GM12878 (cell line): Measurements from ENCODE around the gene SPATA2. TPM values are rescaled to one million over a fixed set of nuclear protein-coding genes. Genes with fewer than 3 reads are reported as not detected.
A peak's percentile ranks its signal among the peaks of the same experiment; 100 is the strongest.

Experiments used
- ATAC-seq: fragments of 200-7000 bp; cut with Tn5 transposase; 3 replicates; pipeline ENCODE4 v1.9.1; 2020; ENCODE audit warnings: mild to moderate bottlenecking, moderate library complexity
- BruUV-seq: library from RNA; stranded (reverse); fragments of 400-500 nt; replicated peaks from 2 replicates; lab custom pipeline; 2021; lab: Mats Ljungman, UMichigan
- CTCF ChIA-PET: fragments of 300-600 bp; sonication (Branson Sonifier 250); formaldehyde crosslinking; extraction: SDS; loops from one replicate; lab custom pipeline; 2021; ENCODE audit warnings: inconsistent platforms; lab: Yijun Ruan, JAX
- POLR2A ChIA-PET: fragments of 350-600 bp; formaldehyde crosslinking; extraction: SDS; loops from one replicate; lab custom pipeline; 2021; ENCODE audit warnings: inconsistent platforms; lab: Charles Lee
- RAD21 ChIA-PET: fragments of 300-600 bp; sonication (Branson Sonifier 250); formaldehyde crosslinking; loops from one replicate; lab custom pipeline; 2023; ENCODE audit warnings: antibody characterized with exemption; ENCODE audit not compliant: unreplicated experiment; lab: Charles Lee
- SMC1A ChIA-PET: fragments of 300-600 bp; sonication (Branson Sonifier 250); formaldehyde crosslinking; loops from one replicate; lab custom pipeline; 2023; ENCODE audit not compliant: unreplicated experiment, uncharacterized antibody; lab: Charles Lee
- DNase-seq: peaks from one replicate; pipeline ENCODE4 v3.0.0-alpha.2; 2011; ENCODE audit warnings: low read depth, low spot score
- FAIRE-seq: peaks from 3 replicates; lab custom pipeline; 2011; peaks lifted over from hg19 to GRCh38; lab: Jason Lieb, UNC
- H2AFZ ChIP-seq: 2 replicates; pipeline ENCODE4 v1.6.0; 2011; ENCODE audit warnings: low read depth, low read length, control low read depth; ENCODE audit not compliant: control insufficient read depth
- H3K27ac ChIP-seq: 2 replicates; pipeline ENCODE4 v1.5.1; 2011; ENCODE audit warnings: control low read depth; ENCODE audit not compliant: control insufficient read depth, insufficient read depth
- H3K27me3 ChIP-seq, 2 experiments: replicated peaks in 1 of 2; 2 replicates each; pipeline versions ENCODE4 v1.6.0 to v1.6.1; 2011; ENCODE audit warnings: low read length in 1 of 2; ENCODE audit not compliant: control insufficient read depth in 2 of 2, insufficient read depth in 2 of 2
- H3K36me3 ChIP-seq, 2 experiments: 2 replicates each; pipeline ENCODE4 v1.5.1; 2011; ENCODE audit warnings: low read length in 1 of 2; ENCODE audit not compliant: control insufficient read depth in 2 of 2, insufficient read depth in 2 of 2
- H3K4me1 ChIP-seq: 2 replicates; pipeline ENCODE4 v1.6.1; 2011; ENCODE audit warnings: mild to moderate bottlenecking, low read length, moderate library complexity, mixed read lengths; ENCODE audit not compliant: control insufficient read depth, insufficient read depth
- H3K4me2 ChIP-seq: 2 replicates; pipeline ENCODE4 v1.6.0; 2011; ENCODE audit warnings: control low read depth; ENCODE audit not compliant: control insufficient read depth, insufficient read depth
- H3K4me3 ChIP-seq: fragments of 200-600 bp; sonication (generic); 2 replicates; pipeline ENCODE4 v1.5.1; 2016
- H3K79me2 ChIP-seq: 2 replicates; pipeline ENCODE4 v1.6.0; 2011; ENCODE audit warnings: low read length; ENCODE audit not compliant: control insufficient read depth, insufficient read depth
- H3K9ac ChIP-seq: 2 replicates; pipeline ENCODE4 v1.8.0; 2011; ENCODE audit warnings: low read length, control low read depth, mixed read lengths; ENCODE audit not compliant: control insufficient read depth, insufficient read depth
- H3K9me3 ChIP-seq: replicated peaks from 3 replicates; pipeline ENCODE4 v1.5.1; 2011; ENCODE audit warnings: mild to moderate bottlenecking, low read length; ENCODE audit not compliant: control insufficient read depth, insufficient read depth
- H4K20me1 ChIP-seq: 2 replicates; pipeline ENCODE4 v1.6.0; 2011; ENCODE audit not compliant: control insufficient read depth, insufficient read depth
- BRCA1 ChIP-seq: IDR thresholded peaks from 2 replicates; pipeline ENCODE4 v1.6.1; 2011; ENCODE audit warnings: low read depth, low read length, improper control_type of control experiment
- POU2F2 ChIP-seq: IDR thresholded peaks from 3 replicates; pipeline ENCODE4 v1.6.1; 2011; ENCODE audit warnings: low read depth, mild to moderate bottlenecking, low read length, borderline replicate concordance
- RAD21 ChIP-seq: IDR thresholded peaks from 2 replicates; pipeline ENCODE4 v1.6.1; 2011; ENCODE audit warnings: mild to moderate bottlenecking, low read depth, low read length, moderate library complexity; ENCODE audit not compliant: insufficient read depth
- WGBS: methylation state at CpG from one replicate; pipeline ENCODE4 v1.1.6; 2016; ENCODE audit warnings: low lambda C conversion rate; ENCODE audit not compliant: insufficient replicate concordance, insufficient coverage; ENCODE audit errors: missing lambda C conversion rate; 5-methylcytosine and 5-hydroxymethylcytosine counted together
- in situ Hi-C: fragments of 300-500 bp; cut with MboI; formaldehyde crosslinking; loops from 9 replicates; pipeline ENCODE4 v1.14.3; 2018; ENCODE audit warnings: mixed read lengths
- intact Hi-C: fragments of 100-400 bp; cut with micrococcal nuclease; formaldehyde crosslinking; loops from one replicate; pipeline ENCODE4 v1.14.2; 2022; ENCODE audit not compliant: unreplicated experiment
- polyA plus RNA-seq, 11 experiments: library from polyadenylated mRNA; depleted of rRNA in 4 of 11; unstranded in 6 of 11; stranded (reverse) in 5 of 11; fragments of >200 nt; fragmentation: Nextera tagmentation in 4 of 11; fragmentation: Illumina TruSeq in 1 of 11; extraction: Ambion mirVana in 4 of 11; extraction: Trizol in 1 of 11; gene quantifications; 1 replicate in 1 of 11; 2 replicates in 10 of 11; pipeline versions ENCODE4 v1.2.1 to v1.2.3, GENCODE V29; 2011 to 2016; ENCODE audit warnings: inconsistent platforms in 2 of 11, missing spikeins in 2 of 11, low read depth in 1 of 11
- total RNA-seq, 4 experiments: library from RNA; depleted of rRNA in 3 of 4; stranded (reverse); fragments of >200 nt in 3 of 4; fragmentation: Illumina TruSeq in 1 of 4; extraction: Trizol in 1 of 4; gene quantifications; 2 replicates each; pipeline versions ENCODE4 v1.2.1 to v1.2.3, GENCODE V29; 2013 to 2021
- TF ChIP-seq, protein P1 (sequence below), 3 experiments: IDR thresholded peaks in 2 of 3; conservative IDR thresholded peaks in 1 of 3; 2 replicates each; pipeline ENCODE4 v1.5.1; 2011; ENCODE audit warnings: low read depth in 3 of 3, low read length in 3 of 3, mild to moderate bottlenecking in 3 of 3, control low read depth in 2 of 3, moderate library complexity in 2 of 3, inconsistent platforms in 1 of 3, mixed read lengths in 1 of 3; ENCODE audit not compliant: control insufficient read depth in 2 of 3, insufficient read depth in 1 of 3; ENCODE audit errors: extremely low read depth in 1 of 3

Gene SPATA2
- total and polyA plus RNA-seq, 10 of the 15 experiments (the other 5 are each of a cell fraction or from before 2014, with no cell fraction given), result 0.93 to 11.7 (median 5.6) TPM

DNA sequence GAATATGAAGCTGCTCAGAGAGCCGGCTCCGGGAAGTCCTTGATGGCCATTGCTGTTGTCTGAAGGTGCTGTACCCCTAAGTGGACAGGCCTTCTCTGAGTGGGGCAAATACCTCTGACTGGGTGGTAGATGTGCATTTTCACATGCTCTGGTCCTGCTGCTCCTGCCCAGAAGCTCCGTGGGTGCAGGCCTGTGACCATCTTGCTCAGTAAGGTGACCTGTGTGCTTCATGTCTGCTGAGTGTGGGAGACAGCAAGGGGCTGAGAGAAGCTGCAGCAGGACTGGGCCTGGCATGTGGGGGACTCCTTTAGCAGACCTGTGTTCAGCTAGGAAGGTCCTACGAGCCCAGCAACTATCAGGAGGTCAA, 5.0 kb downstream of the SPATA2 start:
- TF ChIP-seq BRCA1, result no peak
- TF ChIP-seq, all 136 proteins: peak for 0
- no TSS peak for BruUV-seq
- Histone ChIP-seq H3K27me3 (no peaks in the 10 kb centered on the region), H3K9me3 (no peaks in the 10 kb centered on the region), H3K36me3 (peaks cover 14 to 17% of the 10 kb centered on the region in 2 experiments; a peak in 3 of 4 replicates), H4K20me1 (no peaks in the 10 kb centered on the region; the same call in 1 of the 2 replicates), H2AFZ (no peak overlapping the region), H3K4me3 (no peak overlapping the region), H3K79me2 (peaks cover 32% of the 10 kb centered on the region), H3K27ac (no peak overlapping the region), H3K9ac (no peak overlapping the region), H3K4me2 (no peak overlapping the region), H3K4me1 (peaks cover 4% of the 10 kb centered on the region)
- ATAC-seq (no peak), DNase-seq (no peak), FAIRE-seq (no peak)
- ChIA-PET SMC1A (interaction anchor here (1.0 kb wide), 1 partner anchor 298 kb away, joined by 3 read pairs; no protein-coding TSS in a partner anchor), CTCF (interaction anchor here (0.9 kb wide), 1 partner anchor 161 kb away, joined by 3 read pairs; no protein-coding TSS in a partner anchor), POLR2A (interaction anchor here (1.4 kb wide), 1 partner anchor 11 kb away, joined by 3 read pairs; no protein-coding TSS in a partner anchor), RAD21 (no interaction called here)
- in situ Hi-C loops (no loop called here), intact Hi-C loops (no loop called here)
- 95% methylated on average over 4 of the region's 4 CpGs for WGBS

DNA sequence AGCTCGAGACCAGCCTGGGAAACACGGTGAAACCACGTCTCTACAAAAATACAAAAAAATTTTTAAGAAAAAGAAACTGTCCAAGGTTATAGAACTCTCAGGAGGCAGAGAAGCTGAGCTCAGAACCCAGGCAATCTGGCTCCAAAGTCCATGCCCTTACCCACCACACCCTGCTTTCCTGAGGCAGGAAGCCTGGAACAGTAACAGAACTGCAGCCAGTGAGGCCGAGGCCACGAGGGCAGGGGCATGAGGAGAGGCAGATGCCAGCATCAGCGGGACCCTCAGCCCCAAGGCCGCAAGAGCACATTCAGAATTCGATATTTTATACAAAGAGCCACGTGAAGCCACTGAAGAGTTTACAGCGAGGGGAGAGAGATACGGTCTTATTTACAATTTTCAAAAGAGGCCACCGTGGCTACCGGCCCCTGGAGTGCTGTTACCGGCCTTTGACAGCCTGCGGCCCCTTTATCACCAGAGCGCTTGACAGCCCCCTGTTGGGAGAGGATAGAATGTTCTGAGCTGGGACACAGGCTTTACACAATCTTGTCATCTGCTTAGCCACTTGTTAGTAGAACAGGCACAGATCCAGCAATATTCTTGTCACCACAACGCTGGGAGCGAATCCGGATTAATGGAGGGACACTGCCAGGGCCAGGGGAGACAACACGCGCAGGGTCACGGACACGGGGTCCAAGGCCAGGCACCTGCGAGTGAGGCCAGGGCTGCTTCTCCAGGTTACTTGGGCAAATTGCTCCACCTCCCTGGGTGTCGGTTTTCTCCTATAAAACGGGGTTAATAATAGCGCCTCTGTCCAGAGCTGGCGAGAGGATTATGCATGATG, 5.6 kb downstream of the SPATA2 start:
- H3K4me1 ChIP-seq, result peaks cover 4% of the 10 kb centered on the region
- H2AFZ ChIP-seq, result no peak overlapping the region
- peaks cover 26% of the 10 kb centered on the region for H3K79me2 ChIP-seq
- 94% methylated on average over 28 of the region's 28 CpGs for WGBS
- no peak overlapping the region for H3K4me2 ChIP-seq
- peaks cover 14 to 21% of the 10 kb centered on the region in 2 experiments; a peak in 3 of 4 replicates for H3K36me3 ChIP-seq
- ATAC-seq (no peak), DNase-seq (no peak), FAIRE-seq (peak; percentile 13)
- TF ChIP-seq RAD21 (peak; percentile 25; the same call in 1 of the 2 replicates), POU2F2 (no peak)
- TF ChIP-seq, protein P1, sequence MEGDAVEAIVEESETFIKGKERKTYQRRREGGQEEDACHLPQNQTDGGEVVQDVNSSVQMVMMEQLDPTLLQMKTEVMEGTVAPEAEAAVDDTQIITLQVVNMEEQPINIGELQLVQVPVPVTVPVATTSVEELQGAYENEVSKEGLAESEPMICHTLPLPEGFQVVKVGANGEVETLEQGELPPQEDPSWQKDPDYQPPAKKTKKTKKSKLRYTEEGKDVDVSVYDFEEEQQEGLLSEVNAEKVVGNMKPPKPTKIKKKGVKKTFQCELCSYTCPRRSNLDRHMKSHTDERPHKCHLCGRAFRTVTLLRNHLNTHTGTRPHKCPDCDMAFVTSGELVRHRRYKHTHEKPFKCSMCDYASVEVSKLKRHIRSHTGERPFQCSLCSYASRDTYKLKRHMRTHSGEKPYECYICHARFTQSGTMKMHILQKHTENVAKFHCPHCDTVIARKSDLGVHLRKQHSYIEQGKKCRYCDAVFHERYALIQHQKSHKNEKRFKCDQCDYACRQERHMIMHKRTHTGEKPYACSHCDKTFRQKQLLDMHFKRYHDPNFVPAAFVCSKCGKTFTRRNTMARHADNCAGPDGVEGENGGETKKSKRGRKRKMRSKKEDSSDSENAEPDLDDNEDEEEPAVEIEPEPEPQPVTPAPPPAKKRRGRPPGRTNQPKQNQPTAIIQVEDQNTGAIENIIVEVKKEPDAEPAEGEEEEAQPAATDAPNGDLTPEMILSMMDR (IDR thresholded peaks at IDR 0.05 in 2 of 3, conservative IDR thresholded peaks at IDR 0.05 in 1 of 3; ENCODE audit: control insufficient read depth in 2 of 3, extremely low read depth in 1 of 3, insufficient read depth in 1 of 3, low read depth in 3 of 3, low read length in 3 of 3), result 0 out of 6 replicates have a peak, but pooled peaks of 2 of the 3 experiments have one; percentile 4 to 20
- no peak overlapping the region for H3K9ac ChIP-seq
- RAD21 ChIA-PET, result no interaction called here
- no peak overlapping the region for H3K27ac ChIP-seq
- SMC1A ChIA-PET, result no interaction called here
- no peaks in the 10 kb centered on the region for H3K9me3 ChIP-seq
- CTCF ChIA-PET, result no interaction called here
- BruUV-seq, result no TSS peak
- H4K20me1 ChIP-seq, result no peaks in the 10 kb centered on the region; the same call in 1 of the 2 replicates
- H3K4me3 ChIP-seq, result no peak overlapping the region
- in situ Hi-C loops, result no loop called here
- intact Hi-C loops, result no loop called here
- POLR2A ChIA-PET, result interaction anchor here (1.4 kb wide), 1 partner anchor 11 kb away, joined by 3 read pairs; no protein-coding TSS in a partner anchor
- H3K27me3 ChIP-seq, result no peaks in the 10 kb centered on the region
